Activated CD8-positive, alpha-beta memory T cell treated with anti-CD3 and anti-CD28 coated beads for 36 hours (primary cell): Measurements from ENCODE around the gene NDOR1. TPM values are rescaled to one million over a fixed set of nuclear protein-coding genes. Genes with fewer than 3 reads are reported as not detected.

Experiments used
- CTCF ChIA-PET: fragments of 350-600 bp; sonication (Branson Sonifier 250); formaldehyde crosslinking; loops from one replicate; lab custom pipeline; 2021; ENCODE audit warnings: antibody characterized with exemption; lab: Charles Lee
- POLR2A ChIA-PET: fragments of 350-600 bp; sonication (Branson Sonifier 250); formaldehyde crosslinking; loops from one replicate; lab custom pipeline; 2021; ENCODE audit warnings: antibody characterized with exemption; lab: Charles Lee
- total RNA-seq, 2 experiments: library from RNA; stranded (reverse); gene quantifications; one replicate each; pipeline ENCODE4 v1.2.3, GENCODE V29; 2021

Gene NDOR1
- total RNA-seq, 2 experiments from 2014 or later = 43.7 to 44.6 TPM

- CTCF ChIA-PET = interaction anchor here (0.7 kb wide), 2 partner anchors 9 to 20 kb away, joined by 3 to 4 read pairs; no protein-coding TSS in a partner anchor
- POLR2A ChIA-PET = no interaction called here
Observed at GRCh38 chr9:137178201-137178938, 27.1 kb upstream of the NDOR1 start.

DNA sequence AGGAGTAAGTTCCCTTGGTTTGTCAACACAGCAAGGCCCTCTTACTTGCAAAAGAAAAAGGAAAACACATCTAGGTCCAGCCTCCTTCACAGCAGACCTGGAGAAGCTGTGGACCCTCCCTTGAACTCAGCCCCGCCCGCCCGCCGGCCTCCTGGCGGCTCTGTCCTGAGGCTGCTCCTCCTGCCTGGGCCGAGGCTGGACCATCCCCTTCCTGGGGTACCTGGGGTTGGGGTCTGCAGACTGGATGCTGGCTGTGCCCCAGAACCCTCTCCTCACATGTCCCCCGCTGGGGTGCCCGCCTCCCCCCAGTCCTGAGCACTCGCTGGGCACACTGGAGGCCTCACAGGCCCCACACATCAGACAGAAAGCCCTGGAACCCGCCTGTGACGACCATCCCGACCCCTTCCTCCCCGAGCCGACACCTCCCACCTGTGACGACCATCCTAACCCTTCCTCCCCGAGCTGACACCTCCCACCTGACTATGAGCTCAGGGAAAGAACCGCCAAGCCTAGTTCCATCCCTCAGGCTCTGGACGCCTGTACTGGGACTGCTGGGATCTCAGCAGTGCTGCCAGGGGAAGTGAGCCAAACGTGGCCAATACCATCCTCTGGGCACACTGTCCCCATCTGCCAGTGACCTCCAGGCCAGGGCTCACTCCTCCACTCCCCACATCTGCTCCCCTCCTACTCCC lies 26.4 kb upstream of the NDOR1 start:
- CTCF ChIA-PET = interaction anchor here (0.7 kb wide), 2 partner anchors 19 to 30 kb away, joined by 3 read pairs; no protein-coding TSS in a partner anchor
- POLR2A ChIA-PET = no interaction called here

DNA sequence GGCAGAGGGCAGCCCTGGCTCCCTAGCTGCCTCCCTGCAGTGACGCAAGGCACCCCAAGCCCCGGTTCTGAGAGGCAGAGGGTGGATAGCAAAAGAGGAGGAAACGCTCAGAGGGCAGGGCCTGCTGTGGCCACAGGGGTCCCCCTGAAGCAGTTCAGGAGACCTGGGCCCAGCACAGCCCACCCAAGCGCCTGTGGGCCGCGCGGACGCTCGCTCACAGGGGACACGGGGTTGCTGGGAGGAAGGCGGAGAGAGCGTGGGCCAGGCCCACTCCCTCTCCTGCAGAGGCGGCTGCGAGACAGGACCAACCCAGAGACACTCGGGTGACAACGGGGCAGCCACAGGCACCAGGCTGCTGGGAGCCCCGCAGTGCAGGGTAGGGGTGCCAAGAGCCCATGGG lies 25.7 kb upstream of the NDOR1 start:
- ChIA-PET CTCF (no interaction called here), POLR2A (no interaction called here)

DNA sequence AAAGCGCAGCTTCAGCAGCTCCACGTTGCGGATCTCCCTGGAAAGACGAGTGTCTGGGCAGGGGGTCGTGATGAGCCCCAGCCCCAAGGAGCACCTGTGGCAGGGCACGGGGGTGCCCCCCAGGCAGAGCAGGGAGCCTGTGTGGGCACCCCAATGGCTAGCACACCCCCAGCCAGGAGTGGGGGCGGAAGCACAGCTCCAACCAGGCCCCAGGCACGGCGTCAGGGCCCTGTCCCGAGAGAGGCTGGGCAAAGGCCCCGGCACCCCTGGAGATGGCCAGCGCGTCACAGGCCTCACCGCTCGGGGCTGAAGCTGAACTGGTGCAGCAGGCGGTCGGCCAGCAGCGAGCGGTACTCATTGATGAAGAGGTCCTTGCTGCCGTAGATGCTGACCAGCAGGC lies 25.0 kb upstream of the NDOR1 start:
- ChIA-PET CTCF (interaction anchor here (1.4 kb wide), 1 partner anchor 12 kb away, joined by 3 read pairs; no protein-coding TSS in a partner anchor), POLR2A (no interaction called here)

GRCh38 chr9:137181680-137182079 lies 23.8 kb upstream of the NDOR1 start:
- ChIA-PET CTCF (interaction anchor here (1.4 kb wide), 1 partner anchor 13 kb away, joined by 3 read pairs; no protein-coding TSS in a partner anchor), POLR2A (no interaction called here)

DNA sequence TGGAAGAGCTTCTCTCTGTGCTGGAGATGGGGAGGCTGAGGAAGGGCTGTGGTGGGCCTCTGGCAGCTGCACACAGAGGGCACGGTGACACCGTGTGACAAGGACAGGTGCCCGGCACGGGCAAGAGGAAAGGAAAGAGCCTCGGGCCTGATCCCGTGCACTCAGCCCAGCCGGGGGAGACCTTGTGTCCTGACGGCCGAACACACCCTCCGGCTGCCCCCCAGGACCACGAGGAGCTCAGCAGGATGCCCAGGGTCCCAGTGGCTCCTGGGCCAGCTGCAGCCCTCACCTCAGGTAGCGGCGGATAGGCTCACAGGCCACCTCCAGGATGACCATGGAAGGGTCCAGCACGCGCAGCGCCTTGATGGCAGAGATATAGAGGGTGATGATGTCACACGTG lies 22.7 kb upstream of the NDOR1 start:
- ChIA-PET POLR2A (interaction anchor here (0.5 kb wide), 1 partner anchor 71 kb away, joined by 3 read pairs; no protein-coding TSS in a partner anchor), CTCF (interaction anchor here (1.2 kb wide), 1 partner anchor 54 kb away, joined by 3 read pairs; no protein-coding TSS in a partner anchor)

DNA sequence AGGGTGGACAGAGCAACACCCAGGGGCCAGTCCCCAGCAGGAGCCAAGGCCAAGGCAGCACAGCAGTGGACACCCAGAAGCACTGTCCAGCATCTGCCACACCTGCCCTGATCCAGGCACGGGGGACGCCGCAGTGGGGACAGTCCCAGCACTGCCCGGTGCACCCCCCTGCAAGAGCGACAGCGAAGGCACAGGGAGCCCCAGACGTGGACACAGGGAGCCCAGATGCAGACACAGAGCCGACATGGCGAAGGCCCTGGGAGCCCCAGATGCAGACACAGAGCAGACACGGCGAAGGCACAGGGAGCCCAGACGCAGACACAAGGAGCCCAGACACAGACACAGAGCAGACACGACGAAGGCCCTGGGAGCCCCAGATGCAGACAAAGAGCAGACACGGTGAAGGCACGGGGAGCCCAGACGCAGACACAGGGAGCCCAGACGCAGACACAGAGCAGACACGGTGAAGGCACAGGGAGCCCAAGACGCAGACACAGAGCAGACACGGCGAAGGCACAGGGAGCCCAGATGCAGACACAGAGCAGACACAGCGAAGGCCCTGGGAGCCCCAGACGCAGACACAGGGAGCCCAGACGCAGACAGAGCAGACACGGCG lies 21.4 kb upstream of the NDOR1 start:
- CTCF ChIA-PET = no interaction called here
- POLR2A ChIA-PET = no interaction called here

DNA sequence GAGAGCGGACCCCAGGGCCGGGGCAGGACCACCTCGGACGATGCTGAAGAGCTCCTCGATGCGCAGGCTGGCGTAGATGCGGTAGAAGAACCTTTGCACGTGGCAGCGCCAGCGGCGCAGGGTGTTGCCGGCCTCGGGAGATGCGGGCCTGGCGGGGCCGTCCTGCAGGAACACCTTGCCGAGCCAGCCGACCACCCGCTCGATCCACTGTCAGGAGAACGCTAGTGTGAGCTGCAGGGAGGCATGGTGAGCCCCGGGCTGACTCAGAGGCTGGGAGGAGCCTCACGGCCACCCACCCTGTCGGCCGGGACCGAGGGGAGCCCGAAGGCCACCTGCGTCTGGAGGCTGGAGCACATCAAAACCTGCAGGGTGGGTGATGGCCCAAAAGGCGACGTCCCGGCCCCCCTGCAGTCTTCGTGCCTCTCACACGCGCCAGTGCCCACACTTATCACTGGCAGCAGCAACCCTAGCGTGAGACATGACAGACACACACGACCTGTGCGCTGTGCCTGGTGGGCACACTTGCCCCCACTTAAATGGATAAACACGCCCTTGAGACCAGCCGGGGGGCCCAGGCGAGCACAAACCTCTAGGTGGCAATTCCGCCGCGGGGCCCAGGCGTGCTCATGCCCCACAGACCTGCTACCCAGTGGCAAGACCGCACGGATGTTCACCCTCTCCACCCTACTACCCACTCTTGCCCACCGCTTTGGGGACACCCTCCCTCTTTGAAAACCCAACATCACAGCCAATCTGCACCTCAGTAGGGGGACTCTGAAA lies 20.4 kb upstream of the NDOR1 start:
- ChIA-PET CTCF (interaction anchor here (2.0 kb wide), 1 partner anchor 10 kb away, joined by 5 read pairs; no protein-coding TSS in a partner anchor), POLR2A (no interaction called here)

DNA sequence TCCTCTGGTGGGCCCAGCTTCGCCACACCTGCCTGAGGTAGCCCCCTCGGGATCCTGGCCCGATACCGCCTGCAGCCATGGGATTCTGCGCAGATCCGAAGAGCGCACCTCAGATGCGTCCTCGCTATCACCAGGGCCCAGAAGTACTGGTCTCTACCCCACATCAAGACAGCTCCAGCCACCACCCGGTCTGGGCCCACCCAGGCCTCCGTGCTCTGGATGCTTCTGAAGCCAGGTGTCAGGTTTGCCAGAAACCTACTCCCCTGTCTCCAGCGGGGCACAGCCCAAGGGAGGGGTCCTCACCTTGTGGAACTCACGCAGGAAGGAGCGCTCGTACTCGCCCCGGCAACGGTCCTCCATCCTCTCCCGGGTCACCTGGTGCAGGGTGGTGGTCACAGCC lies 19.6 kb upstream of the NDOR1 start:
- ChIA-PET CTCF (interaction anchor here (2.0 kb wide), 1 partner anchor 11 kb away, joined by 5 read pairs; no protein-coding TSS in a partner anchor), POLR2A (no interaction called here)

- POLR2A ChIA-PET = no interaction called here
Observed at GRCh38 chr9:137186385-137186784, 19.1 kb upstream of the NDOR1 start.

DNA sequence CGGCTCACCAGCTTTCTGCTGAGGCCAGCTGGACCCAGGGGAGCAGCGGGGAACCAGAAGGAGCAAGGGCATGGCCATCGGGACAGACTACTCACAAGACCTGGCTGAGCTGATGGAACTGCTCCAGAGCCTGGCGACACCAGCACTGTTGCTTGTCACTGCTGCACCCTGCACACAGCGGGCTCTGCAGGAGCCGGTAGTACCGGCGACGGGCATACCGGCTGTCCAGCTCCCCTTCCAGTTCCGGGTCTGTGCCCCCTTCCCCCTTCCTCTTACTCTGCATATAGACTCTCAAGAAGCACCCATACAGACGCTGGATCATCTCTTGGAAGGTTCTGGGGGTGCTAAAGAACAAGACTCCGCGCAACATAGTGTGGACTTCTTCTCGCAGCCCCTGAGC lies 18.1 kb upstream of the NDOR1 start:
- ChIA-PET CTCF (interaction anchor here (1.0 to 3.2 kb wide), 9 partner anchors 9 to 158 kb away, joined by 3 to 21 read pairs (median 5); partner anchors contain the start of genes NPDC1, RNF224 and TPRN), POLR2A (interaction anchor here (1.0 to 3.4 kb wide), 4 partner anchors 13 to 92 kb away, joined by 3 to 19 read pairs (median 7); partner anchors contain the start of gene TPRN)

More at GRCh38 chr9:137186385-137186784, 19.1 kb upstream of the NDOR1 start:
- CTCF ChIA-PET = interaction anchor here (2.0 kb wide), 1 partner anchor 11 kb away, joined by 5 read pairs; no protein-coding TSS in a partner anchor

DNA sequence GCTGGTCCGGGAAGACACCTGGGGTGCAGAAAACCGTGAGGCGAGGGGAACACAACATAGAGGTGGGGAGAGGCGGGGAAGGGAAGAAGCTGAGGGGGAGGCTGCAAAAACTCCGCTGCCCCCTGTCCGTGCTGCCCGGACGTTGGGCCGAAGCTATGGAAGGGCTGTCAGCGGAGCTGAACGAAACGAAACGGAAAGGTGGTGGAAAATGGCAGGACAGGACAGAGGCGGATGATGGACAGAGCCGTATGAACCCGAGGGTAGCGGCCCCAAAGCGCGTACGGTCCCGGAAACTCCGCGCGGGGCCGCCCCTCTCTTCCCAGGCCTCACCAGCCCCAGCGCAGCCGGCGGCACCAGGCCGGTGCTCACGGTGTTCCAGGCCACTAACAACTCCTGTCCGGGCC lies 17.4 kb upstream of the NDOR1 start:
- POLR2A ChIA-PET = interaction anchor here (1.0 to 3.4 kb wide), 7 partner anchors 10 to 93 kb away, joined by 3 to 19 read pairs (median 6); partner anchors contain the start of gene TPRN
- CTCF ChIA-PET = interaction anchor here (1.0 to 3.2 kb wide), 12 partner anchors 8 to 154 kb away, joined by 3 to 21 read pairs (median 4); partner anchors contain the start of genes NPDC1, RNF224, SLC34A3 and TPRN

DNA sequence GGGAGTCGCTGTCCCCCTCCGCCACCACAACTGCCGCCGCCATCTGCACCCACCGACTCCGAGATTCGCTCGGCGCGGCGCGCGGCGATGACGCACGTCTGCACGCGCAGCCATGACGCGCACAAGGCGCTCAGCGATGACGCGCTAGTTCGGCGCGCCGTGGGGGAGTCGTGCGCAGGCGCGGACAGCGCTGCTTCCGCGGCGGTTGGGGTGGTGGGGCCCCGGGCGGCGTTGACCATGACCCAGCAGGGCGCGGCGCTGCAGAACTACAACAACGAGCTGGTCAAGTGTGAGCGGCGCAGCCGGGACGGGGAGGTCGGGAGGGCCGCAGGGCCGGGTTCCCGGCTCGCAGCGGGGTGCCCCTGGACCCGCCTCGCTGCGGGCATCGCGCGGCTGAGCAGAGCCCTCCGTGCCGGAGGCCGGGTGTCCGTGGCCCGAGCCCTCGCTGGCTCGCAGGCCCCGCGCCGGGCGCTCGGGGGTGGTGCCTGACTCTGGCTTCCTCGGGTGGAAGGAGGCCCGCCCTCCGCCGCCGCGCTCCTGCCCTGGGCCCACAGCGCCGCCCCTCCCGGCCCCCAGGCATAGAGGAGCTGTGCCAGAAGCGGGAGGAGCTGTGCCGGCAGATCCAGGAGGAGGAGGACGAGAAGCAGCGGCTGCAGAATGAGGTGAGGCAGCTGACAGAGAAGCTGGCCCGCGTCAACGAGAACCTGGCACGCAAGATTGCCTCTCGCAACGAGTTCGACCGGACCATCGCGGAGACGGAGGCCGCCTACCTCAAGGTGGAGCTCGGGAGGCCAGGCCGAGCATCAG lies 16.8 kb upstream of the NDOR1 start, which contains the start of the genes ANAPC2 and SSNA1:
Gene ANAPC2, minus strand, starts transcription at position 71 of the 807 bp plus-strand sequence. Its CDS starts 28 bp downstream, at position 43.
Gene SSNA1, plus strand, starts transcription at position 187 of the 807 bp plus-strand sequence. Its CDS starts 51 bp downstream, at position 238.
- ChIA-PET POLR2A (interaction anchor here (0.8 to 3.4 kb wide), 11 partner anchors 10 to 381 kb away, joined by 3 to 19 read pairs (median 4); partner anchors contain the start of gene TPRN), CTCF (interaction anchor here (0.8 to 3.2 kb wide), 17 partner anchors 8 to 154 kb away, joined by 3 to 21 read pairs (median 4); partner anchors contain the start of genes GRIN1, NPDC1, RNF224 and SLC34A3)

DNA sequence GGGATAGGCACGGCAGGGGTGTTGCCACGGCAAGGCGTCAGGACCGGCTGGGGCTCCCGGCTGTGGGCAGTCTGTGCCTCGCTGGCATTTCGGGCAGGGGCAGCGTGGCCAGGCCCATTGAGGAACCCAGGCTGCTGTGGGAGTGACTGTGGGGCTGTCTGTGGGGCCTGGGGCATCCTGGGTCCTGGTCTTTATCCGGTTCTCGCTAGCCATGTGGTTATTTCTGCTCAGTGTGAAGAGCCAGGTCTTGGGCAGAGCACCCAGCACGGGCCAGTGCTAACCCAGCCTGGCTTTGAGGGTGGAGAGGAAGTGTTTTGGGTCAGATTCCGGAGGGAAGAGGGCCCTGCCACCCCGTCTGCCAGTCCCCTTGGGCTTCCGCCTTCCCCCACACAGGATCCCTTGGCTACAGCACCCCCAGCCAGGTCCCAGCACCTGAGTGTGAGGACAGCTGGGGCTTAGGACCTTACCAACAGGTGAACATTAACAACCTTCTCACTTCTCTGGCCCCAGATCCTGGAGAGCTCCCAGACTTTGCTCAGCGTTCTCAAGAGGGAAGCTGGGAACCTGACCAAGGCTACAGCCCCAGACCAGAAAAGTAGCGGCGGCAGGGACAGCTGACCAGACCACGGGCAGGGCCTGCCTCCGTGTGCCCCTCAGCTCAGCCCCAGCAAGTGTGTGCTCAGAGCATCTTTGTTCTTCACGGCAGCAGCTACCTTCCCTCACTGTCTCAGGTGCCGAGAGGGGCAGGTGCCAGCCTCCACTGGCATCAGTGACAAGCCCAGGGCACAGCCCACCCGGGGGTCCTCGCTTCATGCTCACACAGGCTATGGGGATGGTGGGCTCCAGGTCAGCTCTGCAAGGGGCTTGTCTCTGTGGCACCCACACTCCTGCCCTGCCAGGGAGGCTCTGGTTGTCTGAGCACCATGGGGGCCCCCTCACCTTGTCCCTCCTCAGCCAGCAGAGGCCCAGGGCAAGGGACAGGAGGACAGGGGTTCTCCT lies 15.9 kb upstream of the NDOR1 start:
- ChIA-PET CTCF (interaction anchor here (0.8 to 3.2 kb wide), 13 partner anchors 9 to 155 kb away, joined by 3 to 21 read pairs (median 4); partner anchors contain the start of genes GRIN1, RNF224, SLC34A3 and TPRN), POLR2A (interaction anchor here (0.8 to 3.4 kb wide), 10 partner anchors 11 to 382 kb away, joined by 3 to 19 read pairs (median 4); partner anchors contain the start of genes TPRN and TUBB4B)

DNA sequence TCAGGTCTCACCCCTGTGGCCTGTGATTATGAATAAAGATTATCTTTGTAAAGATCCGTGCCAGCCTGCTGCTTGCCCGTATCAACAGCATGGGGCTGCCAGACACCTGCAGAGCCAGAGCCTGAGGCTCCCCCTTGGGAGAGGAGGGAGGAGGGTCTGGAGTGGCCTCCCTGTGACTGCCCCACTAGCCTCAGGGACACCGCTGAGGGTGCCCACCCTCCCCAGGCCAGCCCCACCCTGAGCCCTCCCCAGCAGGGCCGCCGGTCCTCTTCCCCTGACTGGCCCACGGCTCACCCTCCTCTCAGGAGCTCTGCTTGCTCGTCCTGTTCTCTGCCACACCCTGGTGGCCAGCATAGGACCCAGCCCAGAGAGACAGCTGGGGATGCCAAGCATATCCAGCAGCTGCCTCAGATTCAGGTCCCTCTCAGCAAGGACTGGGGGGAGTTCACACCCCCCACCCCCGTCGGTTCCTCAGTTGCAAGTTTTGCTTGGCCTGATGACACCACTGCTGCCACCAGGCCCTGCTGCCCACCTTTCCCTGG lies 15.1 kb upstream of the NDOR1 start:
- CTCF ChIA-PET = interaction anchor here (0.5 to 3.1 kb wide), 4 partner anchors 12 to 326 kb away, joined by 3 to 21 read pairs (median 4); partner anchors contain the start of genes GRIN1 and TPRN
- POLR2A ChIA-PET = interaction anchor here (0.5 to 3.4 kb wide), 4 partner anchors 46 to 60 kb away, joined by 3 to 19 read pairs (median 4); partner anchors contain the start of gene TUBB4B
